ENCODE data around the gene HADHB. TPM values are rescaled to one million over a fixed set of nuclear protein-coding genes. Genes with fewer than 3 reads are reported as not detected.
"Not testable (repeated sequence)": the region's sequence is repeated elsewhere in the genome, so short reads cannot be mapped to it uniquely, and the experiment has no call there.

The HADHB gene
- polyA plus RNA-seq, 1 of the 3 experiments (the other 2 are of a cell fraction), result 108 TPM

DNA sequence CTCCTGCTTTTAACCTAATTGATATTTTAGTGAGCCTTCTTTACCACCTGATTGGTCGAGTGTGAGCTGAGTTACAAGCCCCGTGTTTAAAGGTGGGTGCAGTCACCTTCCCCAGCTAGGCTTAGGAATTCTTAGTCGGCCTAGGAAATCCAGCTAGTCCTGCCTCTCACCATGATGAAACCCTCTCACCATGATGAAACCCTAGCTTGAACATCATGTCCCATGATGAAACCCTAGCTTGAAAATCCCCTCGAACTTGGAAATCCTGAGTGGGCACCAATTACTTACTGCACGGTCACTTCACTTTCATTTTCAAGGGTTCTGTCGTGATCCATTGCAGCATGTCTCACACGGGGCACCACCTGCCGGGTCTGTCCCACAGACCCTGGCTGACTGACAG lies 14.1 kb downstream of the HADHB start:
- not testable (repeated sequence) for H3K9me2 ChIP-seq; H3K27ac ChIP-seq (ENCODE audit: low read depth in 2 of 2, low read length in 1 of 2); H3K9me3 ChIP-seq; H3K4me1 ChIP-seq (ENCODE audit: control insufficient read depth in 1 of 2, insufficient read depth in 2 of 2, low read depth in 1 of 2, low read length in 1 of 2); H3K27me3 ChIP-seq (ENCODE audit: insufficient read depth); H3F3A ChIP-seq (replicated peaks; ENCODE audit: insufficient read depth); H4K20me1 ChIP-seq (ENCODE audit: insufficient read depth); H2AFZ ChIP-seq (ENCODE audit: low read depth); H3K4me2 ChIP-seq; DNase-seq; H3K4me3 ChIP-seq (ENCODE audit: low read depth in 2 of 2, low read length in 1 of 2); H3K9ac ChIP-seq
- POLR2A ChIA-PET, result interaction anchor here (0.9 kb wide), 1 partner anchor 13 kb away, joined by 3 read pairs; no protein-coding TSS in a partner anchor
- WGBS (ENCODE audit: low lambda C conversion rate), result 97% methylated on average over 8 of the region's 8 CpGs
- peaks cover 31 to 44% of the 10 kb centered on the region in 2 experiments for H3K36me3 ChIP-seq (replicated peaks in 1 of 2; ENCODE audit: control insufficient read depth in 1 of 2, insufficient read depth in 2 of 2, low read length in 1 of 2)
- H3K79me2 ChIP-seq (ENCODE audit: insufficient read depth), result peaks cover 34% of the 10 kb centered on the region
- CTCF ChIA-PET, result interaction anchor here (1.0 kb wide), 1 partner anchor 72 kb away, joined by 3 read pairs; no protein-coding TSS in a partner anchor

DNA sequence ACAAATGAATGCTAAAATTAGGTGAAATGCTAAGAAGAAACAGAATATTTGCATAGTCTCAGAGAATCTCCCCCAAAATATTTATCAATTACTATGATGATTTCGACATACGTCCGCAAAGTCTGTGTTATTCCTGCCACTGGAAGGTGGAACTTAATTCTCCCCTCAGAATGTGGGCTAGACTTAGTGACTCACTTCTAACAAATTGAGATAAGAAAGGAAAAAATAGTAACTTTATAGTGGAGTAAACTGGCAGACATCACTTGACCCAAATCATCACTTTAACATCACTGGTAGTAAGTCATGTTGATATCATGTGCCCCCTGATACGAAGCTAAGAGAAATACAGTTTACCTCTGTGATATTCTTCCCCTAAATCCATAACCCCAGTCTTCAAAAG lies 23.5 kb downstream of the HADHB start:
- CTCF ChIA-PET, result no interaction called here
- peaks cover 12 to 37% of the 10 kb centered on the region in 2 experiments for H3K36me3 ChIP-seq (replicated peaks in 1 of 2; ENCODE audit: control insufficient read depth in 1 of 2, insufficient read depth in 2 of 2, low read length in 1 of 2)
- H3K27ac ChIP-seq (ENCODE audit: low read depth in 2 of 2, low read length in 1 of 2), result no peak overlapping the region
- H3K9me3 ChIP-seq, result no peaks in the 10 kb centered on the region
- 96% methylated on average over 4 of the region's 4 CpGs for WGBS (ENCODE audit: low lambda C conversion rate)
- H2AFZ ChIP-seq (ENCODE audit: low read depth), result no peak overlapping the region
- H3K79me2 ChIP-seq (ENCODE audit: insufficient read depth), result no peaks in the 10 kb centered on the region
- TF ChIP-seq TEAD4 (IDR thresholded peaks at IDR 0.05; ENCODE audit: borderline replicate concordance, insufficient read depth) (no peak), GATA2 (CRISPR knock-in tag; IDR thresholded peaks at IDR 0.05) (no peak), NRF1 (IDR thresholded peaks at IDR 0.05; ENCODE audit: low read depth, low read length) (no peak), NFIC (IDR thresholded peaks at IDR 0.05; ENCODE audit: borderline replicate concordance) (no peak), REST (IDR thresholded peaks at IDR 0.05; ENCODE audit: low read depth, low read length) (no peak), FOSL2 (IDR thresholded peaks at IDR 0.05; ENCODE audit: borderline replicate concordance, low read depth) (no peak), RCOR1 (IDR thresholded peaks at IDR 0.05; ENCODE audit: low read length) (no peak), EZH2phosphoT487 (IDR thresholded peaks at IDR 0.05; ENCODE audit: borderline replicate concordance, low read depth) (no peak), IRF3 (IDR thresholded peaks at IDR 0.05; ENCODE audit: low read depth, low read length) (no peak), ZBTB33 (IDR thresholded peaks at IDR 0.05; ENCODE audit: borderline replicate concordance, low read depth) (no peak), PBX3 (IDR thresholded peaks at IDR 0.05) (no peak), MXI1 (IDR thresholded peaks at IDR 0.05; ENCODE audit: low read depth, low read length) (no peak)
- TF ChIP-seq, protein P1, sequence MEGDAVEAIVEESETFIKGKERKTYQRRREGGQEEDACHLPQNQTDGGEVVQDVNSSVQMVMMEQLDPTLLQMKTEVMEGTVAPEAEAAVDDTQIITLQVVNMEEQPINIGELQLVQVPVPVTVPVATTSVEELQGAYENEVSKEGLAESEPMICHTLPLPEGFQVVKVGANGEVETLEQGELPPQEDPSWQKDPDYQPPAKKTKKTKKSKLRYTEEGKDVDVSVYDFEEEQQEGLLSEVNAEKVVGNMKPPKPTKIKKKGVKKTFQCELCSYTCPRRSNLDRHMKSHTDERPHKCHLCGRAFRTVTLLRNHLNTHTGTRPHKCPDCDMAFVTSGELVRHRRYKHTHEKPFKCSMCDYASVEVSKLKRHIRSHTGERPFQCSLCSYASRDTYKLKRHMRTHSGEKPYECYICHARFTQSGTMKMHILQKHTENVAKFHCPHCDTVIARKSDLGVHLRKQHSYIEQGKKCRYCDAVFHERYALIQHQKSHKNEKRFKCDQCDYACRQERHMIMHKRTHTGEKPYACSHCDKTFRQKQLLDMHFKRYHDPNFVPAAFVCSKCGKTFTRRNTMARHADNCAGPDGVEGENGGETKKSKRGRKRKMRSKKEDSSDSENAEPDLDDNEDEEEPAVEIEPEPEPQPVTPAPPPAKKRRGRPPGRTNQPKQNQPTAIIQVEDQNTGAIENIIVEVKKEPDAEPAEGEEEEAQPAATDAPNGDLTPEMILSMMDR (IDR thresholded peaks at IDR 0.05), result no peak
- TF ChIP-seq, protein P2, sequence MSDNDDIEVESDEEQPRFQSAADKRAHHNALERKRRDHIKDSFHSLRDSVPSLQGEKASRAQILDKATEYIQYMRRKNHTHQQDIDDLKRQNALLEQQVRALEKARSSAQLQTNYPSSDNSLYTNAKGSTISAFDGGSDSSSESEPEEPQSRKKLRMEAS (IDR thresholded peaks at IDR 0.05; ENCODE audit: low read depth), result no peak
- no peak overlapping the region for H3K4me2 ChIP-seq
- H3K4me3 ChIP-seq (ENCODE audit: low read depth in 2 of 2, low read length in 1 of 2), result no peak overlapping the region
- no peak overlapping the region for H3K9ac ChIP-seq
- no peaks in the 10 kb centered on the region for H3F3A ChIP-seq (replicated peaks; ENCODE audit: insufficient read depth)
- no peaks in the 10 kb centered on the region for H3K9me2 ChIP-seq
- POLR2A ChIA-PET, result no interaction called here
- H4K20me1 ChIP-seq (ENCODE audit: insufficient read depth), result no peaks in the 10 kb centered on the region
- DNase-seq, result no peak
- H3K4me1 ChIP-seq (ENCODE audit: control insufficient read depth in 1 of 2, insufficient read depth in 2 of 2, low read depth in 1 of 2, low read length in 1 of 2), result peaks cover 0 to under 1% of the 10 kb centered on the region in 2 experiments; a peak in 1 of 4 replicates
- H3K27me3 ChIP-seq (ENCODE audit: insufficient read depth), result no peaks in the 10 kb centered on the region
